Measurements from ENCODE around the gene GBF1.
"Not testable (repeated sequence)": the region's sequence is repeated elsewhere in the genome, so short reads cannot be mapped to it uniquely, and the experiment has no call there.

Gene GBF1

DNA sequence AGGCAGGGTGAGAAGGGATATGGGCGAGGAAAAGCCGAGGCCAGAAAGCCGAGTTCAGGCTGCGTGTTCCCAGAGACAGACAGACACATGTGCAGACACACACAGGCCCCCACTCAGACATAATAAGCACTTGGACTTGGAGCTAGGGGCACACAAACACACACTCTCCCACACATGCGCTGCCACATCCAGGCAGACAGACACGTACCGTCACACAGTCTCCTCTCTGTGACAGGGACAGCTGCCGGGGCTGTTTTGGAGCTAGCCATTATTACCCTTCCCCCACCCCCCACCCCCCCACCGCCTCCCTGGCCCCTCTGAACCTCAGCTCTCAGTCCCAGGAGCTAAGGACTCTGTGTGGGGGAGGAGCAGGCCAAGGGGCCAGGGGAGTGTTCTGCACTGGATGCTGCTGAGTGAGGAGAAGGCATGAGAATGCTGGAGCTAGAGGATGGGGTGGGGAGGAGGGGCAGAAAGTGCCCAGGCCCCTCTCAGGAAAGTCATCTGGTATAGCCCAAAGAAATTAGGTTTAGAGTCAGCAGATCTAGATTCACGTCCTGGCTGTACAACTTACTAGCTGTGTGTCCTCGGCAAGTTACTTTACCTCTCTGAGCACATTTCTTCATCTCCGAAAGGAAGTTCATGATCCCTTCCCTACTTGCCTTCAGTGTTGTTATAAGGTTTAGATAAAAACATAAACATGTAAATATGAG lies 10.3 kb upstream of the GBF1 start:
- no peak for DNase-seq (ENCODE audit: low spot score)

DNA sequence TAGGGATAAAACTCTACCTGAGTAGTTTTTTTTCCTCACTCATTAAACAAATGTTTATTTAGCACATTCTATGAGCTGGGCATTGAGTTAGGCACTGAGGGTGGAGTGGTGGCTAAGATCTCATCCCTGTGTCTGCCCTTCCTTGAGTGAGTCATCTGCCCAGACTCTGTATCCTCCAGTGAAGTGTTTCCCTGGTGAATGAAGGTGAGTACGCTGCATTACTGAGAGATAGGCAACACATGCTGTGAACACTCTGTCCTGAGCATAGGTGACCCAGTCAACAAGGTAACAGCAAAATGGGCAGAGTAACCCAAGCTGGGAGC lies 9.8 kb upstream of the GBF1 start:
- no peak for DNase-seq (ENCODE audit: low spot score)

GRCh38 chr10:102236006-102236405 lies 9.3 kb upstream of the GBF1 start:
- DNase-seq (ENCODE audit: low spot score) = no peak

DNA sequence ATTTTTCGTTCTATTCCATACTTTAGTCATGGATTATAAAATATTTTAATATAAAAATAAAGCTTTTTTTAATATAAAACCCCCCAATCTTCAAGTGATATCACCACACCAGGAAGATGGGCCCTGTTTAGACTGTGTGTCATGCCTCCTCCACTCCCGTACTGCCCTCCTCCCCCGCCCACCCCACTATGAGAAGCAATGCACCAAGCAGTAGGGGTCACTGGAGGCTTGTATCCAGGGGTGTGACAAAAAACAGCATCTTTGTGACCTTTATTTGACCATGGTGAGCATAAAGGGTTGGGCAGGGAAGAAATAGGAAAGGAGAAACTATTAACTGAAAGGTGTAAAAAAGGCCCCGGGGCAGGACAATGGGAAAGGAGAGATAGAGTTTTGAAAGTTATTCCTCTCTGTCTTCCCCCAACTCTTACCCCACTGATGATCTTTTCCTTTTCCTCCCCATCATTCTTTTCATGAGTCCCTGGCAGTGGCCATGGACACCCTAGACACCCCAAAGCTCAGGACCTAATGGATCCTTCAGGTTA lies 7.5 kb upstream of the GBF1 start:
- DNase-seq (ENCODE audit: low spot score) = no peak

- DNase-seq (ENCODE audit: low spot score) = peak; percentile 46
These were observed 4.8 kb upstream of the GBF1 start for GRCh38 chr10:102240467-102241031.

- DNase-seq (ENCODE audit: low spot score) = peak; percentile 36
These were observed 4.3 kb upstream of the GBF1 start for GRCh38 chr10:102241032-102241443.

- DNase-seq (ENCODE audit: low spot score) = peak; percentile 95
These were observed 3.8 kb upstream of the GBF1 start, which contains the start of gene PITX3 for GRCh38 chr10:102241444-102242117. TSS of gene PITX3 (minus strand) at chr10:102241512. CDS start at chr10:102232080, 9,432 bp downstream.

DNA sequence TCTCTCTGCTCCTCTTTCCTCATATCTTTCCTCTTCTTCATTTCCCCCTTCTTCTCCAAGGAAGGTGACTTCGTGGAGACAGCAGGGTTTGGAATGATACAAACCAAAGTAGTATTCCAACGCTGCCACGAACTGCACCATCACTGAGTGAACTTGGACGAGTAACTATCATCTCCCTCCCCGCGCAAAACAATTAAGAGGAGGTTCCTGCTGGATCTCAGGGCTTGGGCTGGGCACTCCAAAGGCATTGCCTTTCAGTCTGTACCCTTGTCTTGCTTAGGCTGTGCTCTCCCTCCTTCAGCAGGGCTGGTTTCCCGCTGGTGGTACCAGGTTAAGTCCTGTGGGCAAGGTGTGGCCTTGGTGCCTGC lies 3.2 kb upstream of the GBF1 start:
- no peak for DNase-seq (ENCODE audit: low spot score)

GRCh38 chr10:102243309-102243708 lies 2.0 kb upstream of the GBF1 start:
- DNase-seq (ENCODE audit: low spot score) = peak; percentile 79

GRCh38 chr10:102245932-102246251 lies 560 bp downstream of the GBF1 start:
- no peak for DNase-seq (ENCODE audit: low spot score)

DNA sequence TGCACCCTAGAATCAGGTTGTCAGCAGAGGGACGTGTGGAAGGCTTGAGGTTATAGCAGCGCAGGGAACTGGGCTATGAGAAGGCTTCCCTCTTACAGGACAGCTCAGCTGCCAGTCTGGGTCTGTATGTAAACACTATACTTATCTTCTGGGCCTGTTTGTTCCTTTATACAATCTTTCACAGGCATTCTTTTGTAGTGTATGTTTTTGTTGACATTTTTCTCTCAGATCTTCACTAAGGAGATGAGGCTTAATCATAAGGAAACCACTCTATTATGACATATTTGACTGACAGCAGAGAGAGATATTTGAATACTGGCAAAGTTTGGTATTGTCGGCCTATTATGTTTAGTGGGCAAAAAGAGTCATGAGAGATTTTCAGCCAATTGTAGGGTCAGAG lies 929 bp downstream of the GBF1 start:
- DNase-seq (ENCODE audit: low spot score) = no peak

DNA sequence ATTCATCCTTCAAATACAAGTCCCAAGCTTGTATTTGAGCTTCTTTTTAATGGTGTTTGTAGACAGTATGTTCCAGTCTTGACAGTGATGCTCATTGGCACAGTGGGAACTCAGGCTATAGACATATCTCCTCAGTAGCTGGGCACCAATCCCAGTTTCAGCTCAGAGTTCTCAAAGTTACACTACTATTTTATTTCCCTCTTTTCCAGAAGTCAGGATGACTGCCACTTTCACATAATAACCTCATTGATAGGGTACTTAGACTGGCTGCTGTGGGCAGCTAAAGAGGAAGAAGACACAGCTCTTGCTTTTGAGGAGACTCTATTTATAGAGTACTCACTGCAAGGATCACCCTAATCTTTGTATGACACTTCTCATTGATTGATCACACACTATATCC lies 2.4 kb downstream of the GBF1 start:
- no peak for DNase-seq (ENCODE audit: low spot score)

DNA sequence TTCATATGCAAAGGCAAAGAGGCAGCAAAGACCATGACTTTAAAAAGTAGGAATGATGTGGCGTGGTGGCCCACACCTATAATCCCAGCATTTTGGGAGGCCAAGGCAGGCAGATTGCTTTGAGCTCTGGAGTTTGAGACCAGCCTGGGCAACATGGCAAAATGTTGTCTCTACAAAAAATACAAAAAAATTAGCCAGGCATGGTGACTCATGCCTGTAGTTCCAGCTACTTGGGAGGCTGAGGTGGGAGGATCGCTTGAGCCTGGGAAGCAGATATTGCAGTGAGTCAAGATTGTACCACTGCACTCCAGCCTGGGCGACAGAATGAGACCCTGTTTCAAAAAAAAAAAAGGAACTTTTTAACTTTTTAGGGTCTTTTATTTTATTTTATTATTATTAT lies 7.2 kb downstream of the GBF1 start:
- not testable (repeated sequence) for DNase-seq (ENCODE audit: low spot score)

DNA sequence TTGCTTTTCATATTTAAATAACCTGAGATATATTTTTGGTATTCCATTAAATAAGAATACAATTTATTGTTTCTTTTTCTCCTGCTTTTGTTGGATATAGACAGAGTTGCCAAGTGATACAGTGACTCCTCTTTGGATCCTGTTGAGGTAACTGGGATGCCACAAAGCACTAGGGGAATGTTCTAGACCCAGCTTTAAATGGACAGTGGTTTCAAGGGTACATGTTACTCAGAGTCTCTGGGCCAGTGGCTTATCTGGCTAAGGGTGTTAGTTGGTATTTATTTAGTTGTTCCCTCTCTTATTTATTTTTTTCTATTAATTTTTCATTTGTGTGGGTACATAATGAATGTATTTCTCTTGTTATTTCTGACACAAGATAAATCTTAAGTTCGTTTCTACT lies 9.1 kb downstream of the GBF1 start:
- DNase-seq (ENCODE audit: low spot score) = no peak

- no peak for DNase-seq (ENCODE audit: low spot score)
These were observed 10.1 kb downstream of the GBF1 start for GRCh38 chr10:102255404-102255803.

- DNase-seq (ENCODE audit: low spot score) = no peak
These were observed 15.9 kb downstream of the GBF1 start for GRCh38 chr10:102261196-102261595.

- DNase-seq (ENCODE audit: low spot score) = no peak
These were observed 16.5 kb downstream of the GBF1 start for GRCh38 chr10:102261842-102262241.

DNA sequence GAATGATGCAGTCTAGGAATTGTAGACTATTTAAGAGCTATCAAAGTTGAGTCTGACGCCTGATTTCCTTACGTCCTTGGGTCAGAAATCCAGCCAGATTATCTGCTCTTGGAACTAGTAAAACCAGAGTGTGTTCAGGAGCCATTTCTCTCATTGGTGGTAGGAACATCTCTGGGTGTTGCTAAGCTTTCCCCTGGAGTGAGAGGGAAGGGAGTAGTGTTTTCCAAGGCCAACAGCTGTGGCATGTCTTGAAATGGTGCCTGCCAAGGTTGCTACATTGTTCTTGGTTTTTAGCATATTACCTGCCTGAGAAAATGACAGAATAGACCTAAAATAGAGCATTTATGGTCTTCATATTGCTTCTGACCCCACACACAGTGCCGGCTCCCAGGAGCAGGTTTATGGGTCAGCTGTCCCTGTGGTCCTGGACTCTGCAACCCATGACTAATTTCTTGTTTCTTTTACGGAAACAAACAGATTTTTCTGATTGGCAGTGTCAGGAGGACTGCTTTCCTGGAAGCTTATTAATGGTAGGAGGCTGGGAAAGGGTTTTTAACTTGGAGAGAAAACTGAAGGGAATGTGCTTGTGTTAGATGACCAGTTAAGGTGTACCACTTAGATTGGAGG lies 17.5 kb downstream of the GBF1 start:
- no peak for DNase-seq (ENCODE audit: low spot score)

GRCh38 chr10:102264371-102264770 lies 19.0 kb downstream of the GBF1 start:
- DNase-seq (ENCODE audit: low spot score) = no peak

GRCh38 chr10:102266670-102267069 lies 21.3 kb downstream of the GBF1 start:
- DNase-seq (ENCODE audit: low spot score) = no peak

GRCh38 chr10:102267748-102268147 lies 22.4 kb downstream of the GBF1 start:
- DNase-seq (ENCODE audit: low spot score) = no peak

DNA sequence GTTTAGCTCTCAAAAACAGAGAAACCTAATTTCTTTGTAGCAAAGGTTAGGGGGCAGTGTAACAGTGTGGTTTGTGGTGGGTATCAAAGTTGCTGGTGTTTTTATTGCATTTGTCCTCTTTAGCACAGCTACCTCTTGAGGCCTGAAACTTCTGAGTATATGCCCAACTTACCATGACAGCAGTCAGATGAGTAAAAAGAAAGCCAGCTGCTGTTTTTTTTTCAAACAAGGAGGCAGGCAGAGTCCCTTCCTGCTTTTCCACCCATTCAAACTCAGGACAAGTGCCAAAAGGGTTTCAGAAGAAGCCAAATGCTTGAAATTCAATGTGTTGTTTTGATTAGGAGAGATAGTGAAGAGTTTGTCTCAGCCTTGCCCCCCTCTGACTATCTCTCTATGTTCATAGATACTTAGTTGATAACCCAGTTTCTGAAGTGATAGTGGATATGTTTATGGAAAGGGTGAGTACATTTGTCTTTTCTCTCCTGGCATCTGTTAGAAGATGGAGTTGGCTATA lies 23.1 kb downstream of the GBF1 start:
- no peak for DNase-seq (ENCODE audit: low spot score)

GRCh38 chr10:102269017-102269416 lies 23.7 kb downstream of the GBF1 start:
- DNase-seq (ENCODE audit: low spot score) = no peak

Measured in hepatic stellate cell (primary cell).